GM18907 (cell line): ENCODE data around the gene IFNGR2.
"Not testable (repeated sequence)": the region's sequence is repeated elsewhere in the genome, so short reads cannot be mapped to it uniquely, and the experiment has no call there.

Source experiments
- ATAC-seq: cut with Tn5 transposase; IDR thresholded peaks from one replicate; pipeline ENCODE4 v1.9.1; 2021; ENCODE audit warnings: mild to moderate bottlenecking, moderate library complexity; ENCODE audit not compliant: unreplicated experiment

IFNGR2 gene

GRCh38 chr21:33401630-33401992, 1.6 kb upstream of the IFNGR2 start:
- ATAC-seq: no peak

GRCh38 chr21:33402001-33402979, 923 bp upstream of the IFNGR2 start:
- ATAC-seq: no peak

GRCh38 chr21:33403786-33404585, 773 bp downstream of the IFNGR2 start:
- no peak for ATAC-seq

- ATAC-seq: no peak
Observed at GRCh38 chr21:33406493-33406892, 3.3 kb downstream of the IFNGR2 start.

- no peak for ATAC-seq
Observed at GRCh38 chr21:33411949-33412430, 8.8 kb downstream of the IFNGR2 start.

- ATAC-seq: not testable (repeated sequence)
Observed at GRCh38 chr21:33412439-33412831, 9.2 kb downstream of the IFNGR2 start.

GRCh38 chr21:33412832-33413519, 9.8 kb downstream of the IFNGR2 start:
- ATAC-seq: peak; percentile 67

GRCh38 chr21:33414068-33414467, 10.9 kb downstream of the IFNGR2 start:
- no peak for ATAC-seq

- ATAC-seq: no peak
Observed at GRCh38 chr21:33414926-33415325, 11.7 kb downstream of the IFNGR2 start.

- no peak for ATAC-seq
Observed at GRCh38 chr21:33418691-33419090, 15.5 kb downstream of the IFNGR2 start.

- no peak for ATAC-seq
Observed at GRCh38 chr21:33419538-33420123, 16.4 kb downstream of the IFNGR2 start.

GRCh38 chr21:33421713-33422393, 18.6 kb downstream of the IFNGR2 start:
- no peak for ATAC-seq

GRCh38 chr21:33424214-33424613, 21.0 kb downstream of the IFNGR2 start:
- ATAC-seq: no peak

- ATAC-seq: no peak
Observed at GRCh38 chr21:33425825-33426224, 22.6 kb downstream of the IFNGR2 start.

GRCh38 chr21:33427051-33427450, 23.8 kb downstream of the IFNGR2 start:
- ATAC-seq: no peak

- ATAC-seq: no peak
Observed at GRCh38 chr21:33428669-33429068, 25.5 kb downstream of the IFNGR2 start.

GRCh38 chr21:33430858-33431257, 27.6 kb downstream of the IFNGR2 start:
- no peak for ATAC-seq

- no peak for ATAC-seq
Observed at GRCh38 chr21:33432496-33432895, 29.3 kb downstream of the IFNGR2 start.

GRCh38 chr21:33433001-33433400, 29.8 kb downstream of the IFNGR2 start:
- no peak for ATAC-seq
